Activated T-helper 1 cell treated with anti-CD3 and anti-CD28 coated beads, Interleukin-2, amount 50 U/mL, for 16 hours (primary cell): ENCODE results near the gene APOBEC3F.

ENCODE experiments used
- DNase-seq, 2 donors: peaks; one replicate each; pipeline ENCODE4 v3.0.0-alpha.2; 2020; ENCODE audit warnings: low read depth in 1 of 2, low spot score in 1 of 2

APOBEC3F gene

DNA sequence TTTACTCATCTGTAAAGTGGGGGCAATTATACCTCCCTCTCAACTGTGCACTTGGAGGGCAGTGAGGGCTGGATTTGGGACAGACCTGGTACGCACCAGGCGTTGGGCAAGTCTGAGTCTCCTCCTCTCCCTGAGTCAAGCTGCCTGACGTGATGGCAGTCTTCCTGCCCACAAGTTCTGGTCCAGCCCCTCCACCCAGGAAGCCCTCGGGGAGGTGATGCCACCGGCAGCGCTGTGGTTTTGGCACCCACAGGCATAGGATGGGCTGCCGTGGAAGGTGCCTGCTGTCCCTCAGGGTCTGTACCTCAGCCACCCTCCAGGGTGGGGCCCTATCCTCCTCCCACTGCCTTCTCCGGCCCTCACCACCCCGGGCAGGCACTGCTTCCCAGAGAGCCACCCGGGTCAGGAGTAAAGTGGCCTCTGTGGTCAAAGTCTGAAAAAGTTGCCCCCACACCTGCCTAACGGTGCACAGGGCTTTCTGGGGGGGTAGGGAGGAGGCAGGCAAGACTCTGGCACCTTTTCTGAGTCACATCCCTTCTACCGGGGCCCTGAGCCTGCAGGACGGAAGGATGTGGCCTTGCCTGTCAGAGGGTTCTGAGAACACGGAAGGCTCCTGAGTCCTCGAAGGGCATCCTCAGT lies 49.9 kb downstream of the APOBEC3F start:
- peak; percentile 75 to 77 for DNase-seq

DNA sequence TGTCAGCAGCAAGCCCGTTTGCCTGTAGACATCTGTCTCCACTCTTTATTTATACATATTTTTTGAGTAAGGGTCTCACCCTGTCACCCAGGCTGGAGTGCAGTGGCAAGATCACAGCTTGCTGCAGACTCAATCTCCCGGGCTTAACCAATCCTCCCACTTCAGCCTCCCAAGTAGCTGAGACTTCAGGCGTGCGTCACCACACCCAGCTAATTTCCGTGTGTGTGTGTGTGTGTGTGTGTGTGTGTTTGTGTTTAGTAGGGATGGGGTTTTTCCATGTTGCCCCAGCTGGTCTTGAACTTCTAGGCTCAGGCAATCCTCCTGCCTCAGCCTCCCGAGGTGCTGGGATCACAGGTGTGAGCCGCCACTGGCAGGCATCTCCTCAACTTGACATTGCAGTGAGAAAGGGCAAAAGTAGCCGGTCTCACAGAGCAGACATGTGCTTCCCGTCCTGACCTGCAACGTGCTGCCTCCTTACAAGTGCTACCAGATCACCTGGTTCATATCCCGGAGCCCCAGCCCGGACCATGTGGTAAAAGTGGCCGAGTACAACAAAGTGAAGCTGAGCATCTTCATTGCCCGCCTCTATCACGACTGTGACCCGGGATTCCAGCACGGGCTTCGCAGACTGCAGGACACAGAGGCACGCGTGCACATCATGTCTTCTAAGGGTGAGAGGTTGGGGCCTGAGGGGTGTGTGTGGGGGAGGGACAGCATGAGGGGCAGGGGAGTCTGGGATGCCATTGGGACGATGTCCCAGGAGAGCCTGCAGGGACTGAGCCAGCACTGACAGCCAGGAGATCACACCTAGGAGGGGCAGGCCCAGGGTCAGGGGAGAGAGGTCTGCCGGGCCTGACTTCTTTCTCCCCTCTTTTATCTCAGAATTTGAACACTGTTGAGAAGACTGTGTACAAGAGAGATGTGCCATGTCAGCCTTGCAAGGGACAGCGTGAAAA lies 50.7 kb downstream of the APOBEC3F start:
- DNase-seq = no peak

DNA sequence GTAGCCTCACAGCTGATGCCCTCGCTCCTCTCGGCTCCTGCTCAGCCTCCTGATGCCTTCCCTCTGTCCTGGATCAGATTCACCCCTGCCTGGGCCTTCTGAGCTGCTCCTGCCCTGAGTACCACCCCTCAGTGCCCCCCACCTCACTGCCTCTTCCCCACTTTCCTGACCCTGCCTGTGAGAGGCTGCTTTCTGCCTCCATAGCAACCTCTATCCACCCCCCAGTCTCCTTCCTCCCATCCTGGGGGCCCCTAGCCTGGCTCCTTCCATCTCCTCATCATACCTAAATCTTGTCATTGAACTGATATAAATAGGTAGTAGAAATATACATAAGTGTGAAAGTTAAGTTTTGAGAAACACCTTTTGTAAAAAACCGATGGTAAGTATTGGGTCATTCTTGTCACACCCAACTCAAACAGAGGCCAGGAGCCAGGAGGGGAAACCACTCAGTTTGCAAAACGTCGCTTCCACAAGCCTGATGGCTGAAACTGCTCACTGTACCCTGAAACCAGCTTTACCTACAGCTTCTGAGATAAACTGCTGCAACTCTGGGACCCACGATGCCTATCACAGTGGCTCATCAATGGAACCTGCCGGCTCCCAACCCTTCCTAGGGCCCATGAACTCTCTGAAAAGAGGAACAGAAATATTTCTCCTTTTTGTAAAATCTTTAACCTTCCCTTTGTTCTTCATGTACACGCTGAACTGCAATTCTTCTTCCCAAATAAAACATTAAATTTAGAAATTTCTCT lies 51.6 kb downstream of the APOBEC3F start:
- DNase-seq = no peak

DNA sequence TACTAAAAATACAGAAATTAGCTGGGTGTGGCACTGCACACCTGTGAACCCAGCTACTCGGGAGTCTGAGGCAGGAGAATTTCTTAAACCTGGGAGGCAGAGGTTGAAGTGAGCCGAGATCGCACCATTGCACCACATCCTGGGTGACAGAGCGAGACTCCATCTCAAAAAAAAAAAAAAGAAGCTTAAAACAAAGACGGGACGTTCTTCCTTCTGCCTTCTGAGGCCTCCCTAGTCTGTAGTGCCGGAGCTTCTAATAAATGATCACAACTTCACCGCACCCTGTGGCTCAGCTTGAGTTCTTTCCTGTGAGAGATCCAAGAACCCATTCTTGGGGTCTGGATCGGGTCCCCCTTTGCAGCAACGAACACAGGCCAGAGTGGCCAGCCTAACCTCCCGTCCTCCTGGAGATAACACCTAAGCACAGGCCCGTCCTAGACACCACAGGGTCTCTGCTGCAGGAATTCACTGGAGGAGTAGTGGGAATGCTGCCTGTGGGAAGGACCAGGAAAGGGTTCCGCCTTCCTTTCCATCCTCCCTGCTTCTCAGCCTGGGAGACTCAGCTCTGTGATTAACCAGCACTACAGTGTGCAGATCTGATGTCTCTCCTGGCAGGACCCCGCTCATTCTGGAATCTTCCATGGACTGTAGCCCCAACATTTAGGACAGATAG lies 54.2 kb downstream of the APOBEC3F start:
- DNase-seq = no peak

DNA sequence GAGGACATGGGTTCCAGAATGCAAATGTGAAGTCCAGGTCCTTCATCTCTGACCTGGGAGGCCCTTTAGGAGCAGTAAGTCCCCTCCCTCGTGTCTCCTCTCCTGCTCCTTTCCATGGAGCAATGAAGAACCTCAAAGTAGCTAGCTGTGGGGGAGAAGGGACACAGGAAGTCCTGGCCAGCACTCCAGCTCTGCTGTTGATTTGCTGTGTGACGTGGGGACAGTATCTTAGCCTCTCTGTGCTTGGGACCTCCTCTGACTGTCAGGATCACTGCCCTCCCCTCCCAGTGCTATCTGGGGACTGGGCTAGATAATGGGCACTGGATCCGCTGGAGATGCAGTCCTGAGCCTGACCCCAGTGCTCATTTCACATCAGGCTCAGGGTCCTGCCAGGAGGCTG lies 55.3 kb downstream of the APOBEC3F start:
- DNase-seq = no peak

DNA sequence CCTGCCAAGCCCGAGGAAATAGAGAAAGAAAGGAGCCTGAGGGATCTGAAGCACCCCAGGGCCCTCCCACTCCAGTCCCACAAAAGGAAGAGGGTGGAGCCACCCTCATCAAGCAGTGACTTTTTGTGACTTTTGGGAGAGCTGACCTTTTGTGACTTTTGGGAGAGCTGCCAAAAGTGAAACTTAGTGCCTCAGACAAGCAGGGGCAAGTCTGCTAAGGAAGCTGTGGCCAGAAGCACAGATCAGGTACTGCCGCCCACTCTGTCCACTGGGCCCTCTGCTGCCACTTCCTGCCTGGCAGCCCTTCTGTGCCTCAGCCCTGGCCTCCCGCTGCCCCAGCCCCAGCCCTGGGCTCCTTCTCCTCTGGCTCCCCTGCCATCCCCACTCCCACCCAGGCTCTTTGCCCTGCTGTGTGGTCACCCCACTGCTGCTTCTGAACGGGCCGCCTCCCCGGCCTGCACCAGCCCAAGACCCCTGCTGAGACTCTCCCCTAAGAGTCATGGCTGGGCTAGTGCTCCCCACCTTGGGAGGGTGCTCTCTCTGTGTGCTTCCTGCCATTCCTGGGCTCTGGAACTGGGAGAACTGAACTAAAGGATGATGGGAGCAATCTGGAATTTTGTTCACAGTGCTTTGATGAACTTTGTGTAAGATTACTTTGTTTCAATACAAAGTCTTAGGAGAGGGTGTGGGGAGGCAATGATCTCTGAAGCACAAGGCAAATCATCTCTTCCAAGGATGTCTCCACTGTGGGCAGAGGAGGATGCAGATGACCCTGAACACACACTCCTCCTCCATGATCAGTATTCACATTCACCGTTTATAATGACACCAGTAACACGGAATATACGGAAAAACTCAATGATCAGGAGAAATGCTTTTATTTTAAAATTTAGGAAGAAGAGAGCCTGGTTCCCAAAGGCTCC lies 56.7 kb downstream of the APOBEC3F start, which contains the start of gene APOBEC3H:
Gene APOBEC3H, plus strand, starts transcription at position 147 of the 923 bp plus-strand sequence. CDS start 3,035 bp downstream, outside the sequence.
- DNase-seq = no peak

DNA sequence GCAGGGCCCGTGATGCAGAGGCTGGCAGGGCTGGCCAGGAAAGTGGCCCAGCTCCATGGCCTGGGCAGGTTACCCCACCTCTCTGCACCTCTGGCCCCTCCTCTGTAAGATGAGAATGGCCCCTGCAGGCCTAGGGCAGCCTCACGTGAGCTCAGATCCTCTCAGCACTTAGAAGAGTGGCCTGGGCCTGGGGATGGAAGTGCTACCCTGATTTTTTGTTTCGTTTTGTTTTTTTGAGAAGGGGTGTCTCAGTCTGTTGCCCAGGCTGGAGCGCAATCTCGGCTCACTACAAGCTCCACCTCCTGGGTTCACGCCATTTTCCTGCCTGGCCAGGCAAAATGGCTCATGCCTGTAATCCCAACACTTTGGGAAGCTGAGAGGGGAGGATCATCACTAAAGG lies 57.4 kb downstream of the APOBEC3F start:
- DNase-seq = no peak

DNA sequence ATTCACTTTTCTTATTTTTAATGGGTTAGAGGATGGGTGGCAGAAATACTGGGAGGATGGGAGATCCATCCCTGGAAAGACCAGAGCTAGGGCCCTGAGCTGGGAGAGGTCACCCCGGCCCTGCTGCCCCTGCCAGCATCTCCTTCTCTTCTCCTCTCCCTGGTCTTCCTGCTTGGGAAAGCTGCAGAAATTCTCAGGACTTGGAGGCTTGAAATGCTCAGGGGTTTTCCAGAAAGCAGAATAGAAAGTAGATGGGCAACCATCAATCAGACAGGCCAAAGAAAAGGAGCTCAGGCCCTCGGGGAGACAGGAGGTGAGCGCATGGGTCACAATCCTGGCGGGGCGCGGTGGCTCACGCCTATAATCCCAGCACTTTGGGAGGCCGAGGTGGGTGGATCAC lies 57.9 kb downstream of the APOBEC3F start:
- DNase-seq = no peak

DNA sequence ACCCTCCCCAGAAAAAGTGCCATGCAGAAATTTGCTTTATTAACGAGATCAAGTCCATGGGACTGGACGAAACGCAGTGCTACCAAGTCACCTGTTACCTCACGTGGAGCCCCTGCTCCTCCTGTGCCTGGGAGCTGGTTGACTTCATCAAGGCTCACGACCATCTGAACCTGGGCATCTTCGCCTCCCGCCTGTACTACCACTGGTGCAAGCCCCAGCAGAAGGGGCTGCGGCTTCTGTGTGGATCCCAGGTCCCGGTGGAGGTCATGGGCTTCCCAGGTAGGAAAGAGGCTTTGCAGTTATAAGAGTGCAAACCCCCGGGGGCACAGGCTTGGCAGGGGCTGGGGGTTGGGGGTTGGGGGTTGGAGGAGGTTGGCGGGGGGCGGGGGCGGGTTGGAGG lies 60.6 kb downstream of the APOBEC3F start:
- DNase-seq = no peak

DNA sequence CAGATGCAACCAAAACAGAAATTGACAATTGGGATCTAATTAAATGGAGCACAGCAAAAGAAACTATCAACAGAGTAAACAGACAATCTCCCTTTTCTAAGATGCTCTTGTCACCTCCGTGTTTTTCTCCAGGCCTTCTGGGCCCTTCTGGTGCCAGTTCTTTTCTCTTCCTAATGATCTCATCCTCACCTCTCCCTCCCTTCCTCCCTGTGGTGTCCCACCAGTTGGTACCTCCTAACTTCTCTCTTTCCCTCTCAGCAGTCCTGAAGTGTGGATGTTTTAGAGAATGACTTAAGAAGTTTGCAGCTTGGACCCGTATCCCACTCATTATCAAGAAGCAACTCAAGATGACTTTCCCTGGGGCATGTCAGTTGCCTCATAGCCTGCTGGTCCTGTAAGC lies 62.8 kb downstream of the APOBEC3F start:
- no peak for DNase-seq
